ENCODE measurements around the gene ZMYND8. TPM values are rescaled to one million over a fixed set of nuclear protein-coding genes. Genes with fewer than 3 reads are reported as not detected.

ZMYND8 gene
- total and polyA plus RNA-seq, 2 of the 4 experiments (the other 2 are of a cell fraction), result 24.0 to 28.2 TPM

DNA sequence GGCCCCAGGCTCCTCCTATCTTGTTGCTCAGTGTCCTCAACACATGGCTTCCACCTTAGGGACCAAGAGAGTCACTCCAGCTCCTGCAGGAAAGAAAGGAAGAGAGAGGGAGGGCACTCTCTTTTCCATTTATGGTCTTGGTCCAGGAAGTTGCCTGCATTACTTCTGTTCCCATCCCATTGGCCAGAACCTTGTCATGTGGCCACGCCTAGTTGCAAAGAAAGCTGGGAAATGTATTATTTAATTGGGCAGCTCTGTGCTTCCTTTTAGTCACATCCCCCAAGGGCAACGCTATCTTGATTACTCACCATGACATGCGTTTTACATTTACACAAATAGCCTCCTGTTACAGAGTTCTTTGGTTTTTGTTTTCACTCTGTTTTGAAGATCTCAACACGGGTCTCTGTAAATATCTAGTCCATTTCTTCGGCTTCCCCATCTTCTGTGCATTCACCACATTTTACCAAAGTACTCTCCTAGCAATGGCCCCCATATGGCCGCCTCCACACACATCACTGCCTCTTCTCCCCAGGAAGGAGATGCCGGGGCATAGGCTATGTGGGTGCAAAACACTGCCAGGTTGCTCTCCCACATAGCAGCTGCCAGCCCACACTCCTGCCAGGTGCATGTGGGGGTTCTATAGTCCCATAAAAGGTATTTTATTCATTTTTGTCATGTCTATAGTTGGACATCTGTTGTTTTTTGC, 35.7 kb upstream of the ZMYND8 start (continued):
- no peak for TF ChIP-seq RCOR1 (IDR thresholded peaks at IDR 0.05; ENCODE audit: insufficient replicate concordance, low read length)
- peak; percentile 94 for TF ChIP-seq NFE2L2 (IDR thresholded peaks at IDR 0.05; ENCODE audit: low read depth, low read length)

DNA sequence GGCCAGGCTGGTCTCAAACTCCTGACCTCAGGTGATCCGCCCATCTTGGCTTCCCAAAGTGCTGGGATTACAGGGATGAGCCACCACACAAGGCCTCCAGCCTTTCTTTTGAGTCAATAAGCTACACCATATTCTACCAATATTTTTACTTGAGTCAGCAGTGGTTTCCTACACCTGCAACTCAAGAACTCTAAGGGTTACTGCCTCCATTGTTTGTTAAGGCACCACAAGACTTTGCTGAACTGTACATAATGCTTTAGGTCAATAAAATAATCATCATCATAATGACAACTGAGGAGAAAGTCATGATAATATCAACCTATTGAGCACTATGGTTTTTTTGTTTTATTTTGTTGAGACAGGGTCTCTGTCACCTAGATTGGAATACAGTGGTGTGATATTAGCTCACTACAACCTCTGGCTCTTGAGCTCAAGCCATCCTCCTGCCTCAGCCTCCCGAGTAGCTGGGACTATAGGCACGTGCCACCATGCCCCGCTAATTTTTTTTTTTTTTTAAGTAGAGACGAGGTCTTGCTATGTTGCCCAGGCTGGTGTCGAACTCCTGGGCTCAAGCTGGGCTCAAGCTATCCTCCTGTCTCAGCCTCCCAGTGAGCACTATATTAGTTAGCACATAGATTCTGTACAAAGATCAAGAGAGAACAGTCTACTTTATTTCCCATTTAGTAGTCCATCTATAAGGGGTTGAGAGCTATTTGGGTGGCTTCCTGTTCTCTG, 34.9 kb upstream of the ZMYND8 start:
- Histone ChIP-seq H3K9me1 (ENCODE audit: insufficient read depth, low read length) (peaks cover 6% of the 10 kb centered on the region), H2AK5ac (ENCODE audit: low read depth, low read length) (no peak overlapping the region), H3K18ac (ENCODE audit: low read depth, low read length) (peak overlapping the region; percentile 62), H4K91ac (ENCODE audit: insufficient read depth, low read depth, low read length) (peak overlapping the region; percentile 79), H4K5ac (ENCODE audit: low read depth, low read length) (peak overlapping the region; percentile 94), H2BK120ac (ENCODE audit: low read depth, low read length) (peak overlapping the region; percentile 84), H3K4ac (ENCODE audit: low read depth, low read length) (peak overlapping the region; percentile 64), H3K9me3 (ENCODE audit: control insufficient read depth, insufficient read depth, low read length) (no peaks in the 10 kb centered on the region), H2BK5ac (ENCODE audit: low read depth, low read length, poor library complexity, severe bottlenecking) (peak overlapping the region; percentile 70), H2AK9ac (replicated peaks; ENCODE audit: low read depth, low read length, poor library complexity) (peak overlapping the region; percentile 33), H3K9ac (ENCODE audit: low read depth, low read length) (no peak overlapping the region), H2BK15ac (ENCODE audit: low read depth, low read length) (peak overlapping the region; percentile 68; the same call in 1 of the 3 replicates), H3K23ac (ENCODE audit: low read depth, low read length) (peak overlapping the region; percentile 50; the same call in 1 of the 2 replicates), H4K20me1 (ENCODE audit: insufficient read depth, low read length) (no peaks in the 10 kb centered on the region), H3K79me1 (ENCODE audit: low read depth in 1 of 2, low read length in 2 of 2) (no peaks in the 10 kb centered on the region), H3K27me3 (ENCODE audit: control insufficient read depth, insufficient read depth, low read length) (no peaks in the 10 kb centered on the region), H2AFZ (replicated peaks; ENCODE audit: low read length, poor library complexity) (peak overlapping the region; percentile 84), H2BK20ac (ENCODE audit: low read depth, low read length) (peak overlapping the region; percentile 63), H3K36me3 (ENCODE audit: control insufficient read depth, insufficient read depth, low read length) (no peaks in the 10 kb centered on the region), H3K14ac (replicated peaks; ENCODE audit: low read depth, low read length) (peak overlapping the region; percentile 85), H4K8ac (ENCODE audit: low read depth in 2 of 2, low read length in 2 of 2) (peak overlapping the region; percentile 63 to 97), H3K4me3 (ENCODE audit: insufficient read depth, low read depth, low read length) (no peak overlapping the region), H3K56ac (ENCODE audit: extremely low read depth, insufficient read depth, low read length) (peak overlapping the region; percentile 52), H3K4me2 (ENCODE audit: low read depth, low read length) (no peak overlapping the region), H3K4me1 (ENCODE audit: control insufficient read depth, insufficient read depth, low read length) (peaks cover 7% of the 10 kb centered on the region), H3K27ac (ENCODE audit: insufficient read depth, low read length) (peak overlapping the region; percentile 77)
- WGBS, 2 experiments (ENCODE audit: extremely low coverage in 2 of 2, insufficient read length in 1 of 2), result 70% methylated on average over 4 of the region's 6 CpGs; no CpG with 5 or more reads in 1 of the 2 experiments
- dilution Hi-C loops (cut with HindIII; ENCODE audit: low sequenced_read_pairs, unreplicated experiment) (loop anchor here (25.0 kb wide), 1 partner anchor 129 kb away; no protein-coding TSS in a partner anchor), in situ Hi-C loops (cut with MboI; ENCODE audit: low sequenced_read_pairs) (no loop called here), intact Hi-C loops (cut with micrococcal nuclease) (loop anchor here (1.0 kb wide), 1 partner anchor 230 kb away; no protein-coding TSS in a partner anchor)
- CTCF ChIA-PET, result interaction anchor here (0.6 to 1.4 kb wide), 3 partner anchors 7 to 229 kb away, joined by 3 to 4 read pairs (median 3); no protein-coding TSS in a partner anchor
- DNase-seq (no peak), ATAC-seq (ENCODE audit: low read depth) (no peak)
- no TSS peak for BruUV-seq (replicated peaks)
- POLR2A ChIA-PET (ENCODE audit: unreplicated experiment), result interaction anchor here (0.6 to 0.8 kb wide), 3 partner anchors 110 to 153 kb away, joined by 3 to 4 read pairs (median 4); partner anchors contain the start of gene NCOA3
- TF ChIP-seq SMC3 (IDR thresholded peaks at IDR 0.05; ENCODE audit: low read depth, low read length) (no peak), RFX5 (IDR thresholded peaks at IDR 0.05; ENCODE audit: low read depth, low read length) (no peak), RCOR1 (IDR thresholded peaks at IDR 0.05; ENCODE audit: insufficient replicate concordance, low read length) (no peak), NFE2L2 (IDR thresholded peaks at IDR 0.05; ENCODE audit: low read depth, low read length) (no peak), POLR2A (IDR thresholded peaks at IDR 0.05; ENCODE audit: low read depth, low read length) (no peak), FOS (IDR thresholded peaks at IDR 0.05; ENCODE audit: low read depth, low read length) (no peak), BHLHE40 (IDR thresholded peaks at IDR 0.05; ENCODE audit: low read depth, low read length) (no peak), MXI1 (IDR thresholded peaks at IDR 0.05; ENCODE audit: borderline replicate concordance, low read depth, low read length) (no peak), MAFK (IDR thresholded peaks at IDR 0.05; ENCODE audit: low read depth, low read length) (no peak)
- TF ChIP-seq, protein P1, sequence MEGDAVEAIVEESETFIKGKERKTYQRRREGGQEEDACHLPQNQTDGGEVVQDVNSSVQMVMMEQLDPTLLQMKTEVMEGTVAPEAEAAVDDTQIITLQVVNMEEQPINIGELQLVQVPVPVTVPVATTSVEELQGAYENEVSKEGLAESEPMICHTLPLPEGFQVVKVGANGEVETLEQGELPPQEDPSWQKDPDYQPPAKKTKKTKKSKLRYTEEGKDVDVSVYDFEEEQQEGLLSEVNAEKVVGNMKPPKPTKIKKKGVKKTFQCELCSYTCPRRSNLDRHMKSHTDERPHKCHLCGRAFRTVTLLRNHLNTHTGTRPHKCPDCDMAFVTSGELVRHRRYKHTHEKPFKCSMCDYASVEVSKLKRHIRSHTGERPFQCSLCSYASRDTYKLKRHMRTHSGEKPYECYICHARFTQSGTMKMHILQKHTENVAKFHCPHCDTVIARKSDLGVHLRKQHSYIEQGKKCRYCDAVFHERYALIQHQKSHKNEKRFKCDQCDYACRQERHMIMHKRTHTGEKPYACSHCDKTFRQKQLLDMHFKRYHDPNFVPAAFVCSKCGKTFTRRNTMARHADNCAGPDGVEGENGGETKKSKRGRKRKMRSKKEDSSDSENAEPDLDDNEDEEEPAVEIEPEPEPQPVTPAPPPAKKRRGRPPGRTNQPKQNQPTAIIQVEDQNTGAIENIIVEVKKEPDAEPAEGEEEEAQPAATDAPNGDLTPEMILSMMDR (conservative IDR thresholded peaks at IDR 0.05; ENCODE audit: low read depth, low read length), result no peak
- TF ChIP-seq, protein P2, sequence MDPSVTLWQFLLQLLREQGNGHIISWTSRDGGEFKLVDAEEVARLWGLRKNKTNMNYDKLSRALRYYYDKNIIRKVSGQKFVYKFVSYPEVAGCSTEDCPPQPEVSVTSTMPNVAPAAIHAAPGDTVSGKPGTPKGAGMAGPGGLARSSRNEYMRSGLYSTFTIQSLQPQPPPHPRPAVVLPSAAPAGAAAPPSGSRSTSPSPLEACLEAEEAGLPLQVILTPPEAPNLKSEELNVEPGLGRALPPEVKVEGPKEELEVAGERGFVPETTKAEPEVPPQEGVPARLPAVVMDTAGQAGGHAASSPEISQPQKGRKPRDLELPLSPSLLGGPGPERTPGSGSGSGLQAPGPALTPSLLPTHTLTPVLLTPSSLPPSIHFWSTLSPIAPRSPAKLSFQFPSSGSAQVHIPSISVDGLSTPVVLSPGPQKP (IDR thresholded peaks at IDR 0.05; ENCODE audit: borderline replicate concordance, low read depth, low read length), result no peak

Measured in IMR-90 (cell line).